SU-DHL-6 (cell line): ENCODE results near the gene BIN2.

Source experiments
- H2AFZ ChIP-seq: fragments of 200-600 bp; sonication (generic); 2 replicates; pipeline ENCODE4 v1.6.1; 2014; ENCODE audit warnings: low read depth, mild to moderate bottlenecking, moderate library complexity, mixed read lengths, antibody characterized with exemption, low read length; ENCODE audit not compliant: severe bottlenecking
- H3F3A ChIP-seq: fragments of 200-600 bp; shearing (Covaris generic); 2 replicates; pipeline ENCODE4 v1.6.0; 2016; ENCODE audit warnings: antibody characterized with exemption, mild to moderate bottlenecking; ENCODE audit not compliant: insufficient read depth
- H3K27ac ChIP-seq: fragments of 200-600 bp; sonication (generic); 2 replicates; pipeline ENCODE4 v1.5.1; 2016; ENCODE audit warnings: low read depth, mild to moderate bottlenecking, low read length, moderate library complexity, mixed read lengths
- H3K27me3 ChIP-seq: fragments of 200-600 bp; sonication (generic), shearing (Covaris generic); 2 replicates; pipeline ENCODE4 v1.6.0; 2014; ENCODE audit warnings: mild to moderate bottlenecking, low read length
- H3K36me3 ChIP-seq: fragments of 200-600 bp; sonication (generic); 2 replicates; pipeline ENCODE4 v1.6.1; 2014; ENCODE audit warnings: mild to moderate bottlenecking, low read length, mixed read lengths
- H3K4me2 ChIP-seq: fragments of 300-600, 200-600 bp; shearing (Covaris generic), sonication (generic); 2 replicates; pipeline ENCODE4 v1.6.0; 2014; ENCODE audit warnings: low read length, low read depth, mild to moderate bottlenecking; ENCODE audit not compliant: poor library complexity, severe bottlenecking
- H3K4me3 ChIP-seq: fragments of 200-600 bp; sonication (generic); 2 replicates; pipeline ENCODE4 v1.5.1; 2014; ENCODE audit warnings: antibody characterized with exemption, low read length, mild to moderate bottlenecking, mixed read lengths; ENCODE audit not compliant: insufficient read depth, poor library complexity, severe bottlenecking
- H3K79me2 ChIP-seq: fragments of 200-600 bp; sonication (generic); 2 replicates; pipeline ENCODE4 v1.6.1; 2014; ENCODE audit warnings: mild to moderate bottlenecking, low read length, moderate library complexity; ENCODE audit not compliant: insufficient read depth
- H3K9ac ChIP-seq: fragments of 200-600 bp; sonication (generic); 2 replicates; pipeline ENCODE4 v1.7.0; 2014; ENCODE audit warnings: mild to moderate bottlenecking, low read length
- H3K9me2 ChIP-seq: fragments of 200-600 bp; sonication (generic); replicated peaks from 2 replicates; pipeline ENCODE4 v1.6.1; 2014; ENCODE audit warnings: low read length; ENCODE audit not compliant: insufficient read depth
- H3K9me3 ChIP-seq: fragments of 200-600 bp; sonication (generic); 2 replicates; pipeline ENCODE4 v1.6.1; 2014; ENCODE audit warnings: low read length, mixed read lengths; ENCODE audit not compliant: insufficient read depth
- H4K20me1 ChIP-seq: fragments of 200-600 bp; sonication (generic); 2 replicates; pipeline ENCODE4 v1.6.1; 2014; ENCODE audit warnings: low read depth, mild to moderate bottlenecking, antibody characterized with exemption, low read length, moderate library complexity, mixed read lengths
- CTCF ChIP-seq: fragments of 200-600 bp; sonication (generic); IDR thresholded peaks from one replicate; pipeline ENCODE4 v1.5.1; 2017; ENCODE audit warnings: antibody characterized with exemption, mild to moderate bottlenecking, low read length, moderate library complexity; ENCODE audit not compliant: insufficient read depth, poor library complexity, severe bottlenecking
- EZH2phosphoT487 ChIP-seq: fragments of 200-600 bp; sonication (generic), shearing (Covaris generic); conservative IDR thresholded peaks from 2 replicates; pipeline ENCODE4 v1.6.1; 2018; ENCODE audit warnings: mild to moderate bottlenecking, antibody characterized with exemption, low read length, moderate library complexity, mixed read lengths

BIN2 gene

GRCh38 chr12:51323317-51323960 lies 535 bp downstream of the BIN2 start:
- Histone ChIP-seq H3K4me3 (no peak overlapping the region), H3K36me3 (no peaks in the 10 kb centered on the region), H3F3A (no peaks in the 10 kb centered on the region), H3K9me3 (no peaks in the 10 kb centered on the region), H3K9me2 (no peaks in the 10 kb centered on the region), H3K9ac (no peak overlapping the region), H3K27ac (no peak overlapping the region), H4K20me1 (no peaks in the 10 kb centered on the region), H3K27me3 (no peaks in the 10 kb centered on the region; the same call in 1 of the 2 replicates), H2AFZ (no peak overlapping the region), H3K4me2 (no peak overlapping the region), H3K79me2 (no peaks in the 10 kb centered on the region)
- TF ChIP-seq CTCF (no peak), EZH2phosphoT487 (no peak)

- H3K4me3 ChIP-seq = no peak overlapping the region
- H3K27me3 ChIP-seq = no peaks in the 10 kb centered on the region; the same call in 1 of the 2 replicates
- H2AFZ ChIP-seq = no peak overlapping the region
- H3K4me2 ChIP-seq = no peak overlapping the region
- TF ChIP-seq EZH2phosphoT487 (no peak), CTCF (no peak)
- no peaks in the 10 kb centered on the region for H4K20me1 ChIP-seq
- no peaks in the 10 kb centered on the region for H3K9me3 ChIP-seq
- no peak overlapping the region for H3K9ac ChIP-seq
- no peaks in the 10 kb centered on the region for H3F3A ChIP-seq
- H3K9me2 ChIP-seq = no peaks in the 10 kb centered on the region
- H3K79me2 ChIP-seq = no peaks in the 10 kb centered on the region
- no peaks in the 10 kb centered on the region for H3K36me3 ChIP-seq
- H3K27ac ChIP-seq = no peak overlapping the region
Observed at GRCh38 chr12:51322452-51322851, 1.5 kb downstream of the BIN2 start.

- no peaks in the 10 kb centered on the region for H3K36me3 ChIP-seq
- H3K4me3 ChIP-seq = no peak overlapping the region
- H3F3A ChIP-seq = no peaks in the 10 kb centered on the region
- H2AFZ ChIP-seq = no peak overlapping the region
- no peak for TF ChIP-seq EZH2phosphoT487
- no peak for TF ChIP-seq CTCF
- H4K20me1 ChIP-seq = no peaks in the 10 kb centered on the region
- H3K79me2 ChIP-seq = no peaks in the 10 kb centered on the region
- no peaks in the 10 kb centered on the region for H3K9me3 ChIP-seq
- H3K27ac ChIP-seq = no peak overlapping the region
- H3K4me2 ChIP-seq = no peak overlapping the region
- H3K9ac ChIP-seq = no peak overlapping the region
- H3K9me2 ChIP-seq = no peaks in the 10 kb centered on the region
- H3K27me3 ChIP-seq = no peaks in the 10 kb centered on the region; the same call in 1 of the 2 replicates
Observed at GRCh38 chr12:51321882-51322281, 2.1 kb downstream of the BIN2 start.
